Measurements from ENCODE around the gene CACNB3.

DNA sequence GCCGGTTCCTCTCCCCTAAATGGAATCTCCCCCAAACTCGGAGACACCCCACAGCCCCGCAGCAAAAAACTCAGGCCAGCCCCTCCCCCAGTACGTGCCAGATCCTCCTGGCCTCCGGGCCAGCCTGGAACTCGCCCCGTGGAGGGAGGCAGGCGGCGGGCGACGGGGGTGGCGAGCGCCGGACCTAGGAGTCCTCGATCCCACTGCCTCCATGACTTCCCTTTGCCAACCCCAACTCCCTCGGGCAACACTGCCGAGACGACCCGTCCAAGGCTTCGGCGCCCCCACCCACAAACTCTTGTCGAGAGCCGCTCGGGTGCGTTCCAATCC lies 29.8 kb upstream of the CACNB3 start:
- no peak for TF ChIP-seq POLR2A (IDR thresholded peaks at IDR 0.05)
- TF ChIP-seq CTCF (IDR thresholded peaks at IDR 0.05), result no peak

Data from heart left ventricle (tissue), 13 donors.